Transverse colon (tissue), 4 donors: ENCODE measurements around the gene MYO15B. TPM values are rescaled to one million over a fixed set of nuclear protein-coding genes. Genes with fewer than 3 reads are reported as not detected.

Experiments used
- DNase-seq: peaks from one replicate; pipeline ENCODE4 v3.0.0-alpha.2; 2019
- H3K27ac ChIP-seq, 4 donors: fragments of 200-600 bp; sonication (generic); 2 replicates each; pipeline ENCODE4 v1.5.1; 2016 to 2018; ENCODE audit warnings: inconsistent platforms in 4 of 4
- H3K27me3 ChIP-seq: fragments of 200-600 bp; sonication (generic); 2 replicates; pipeline ENCODE4 v1.5.1; 2017; ENCODE audit warnings: inconsistent platforms
- H3K36me3 ChIP-seq, 4 donors: fragments of 200-600 bp; sonication (generic); 2 replicates each; pipeline ENCODE4 v1.5.1; 2017 to 2019; ENCODE audit warnings: inconsistent platforms in 4 of 4
- H3K4me1 ChIP-seq, 4 donors: fragments of 200-600 bp; sonication (generic); 2 replicates each; pipeline ENCODE4 v1.5.1; 2017 to 2020; ENCODE audit warnings: inconsistent platforms in 4 of 4
- H3K4me3 ChIP-seq, 4 donors: fragments of 200-600 bp; sonication (generic); 1 replicate in 1 of 4; 2 replicates in 3 of 4; pipeline versions ENCODE4 v1.5.1 to v1.6.1; 2017 to 2019; ENCODE audit warnings: inconsistent platforms in 4 of 4
- H3K9me3 ChIP-seq, 2 donors: fragments of 200-600 bp; sonication (generic); 2 replicates each; pipeline ENCODE4 v1.5.1; 2017 to 2019; ENCODE audit warnings: inconsistent platforms in 2 of 2
- EP300 ChIP-seq: sonication (generic); formaldehyde crosslinking; IDR thresholded peaks from one replicate; pipeline ENCODE4 v1.6.1; 2017; ENCODE audit warnings: antibody characterized with exemption, low read depth
- POLR2A ChIP-seq: fragments of 450-650 bp; IDR thresholded peaks from one replicate; pipeline ENCODE4 v1.6.1; 2016; ENCODE audit warnings: antibody characterized with exemption, mild to moderate bottlenecking, moderate library complexity
- POLR2AphosphoS5 ChIP-seq, 3 donors: sonication (generic); formaldehyde crosslinking; IDR thresholded peaks; one replicate each; pipeline ENCODE4 v1.6.1; 2016; ENCODE audit warnings: antibody characterized with exemption in 3 of 3
- WGBS, 2 donors: methylation state at CpG; one replicate each; pipeline ENCODE4 v1.1.5; 2018; ENCODE audit warnings: low coverage in 1 of 2; 5-methylcytosine and 5-hydroxymethylcytosine counted together
- in situ Hi-C, 4 donors: fragments of 200-750 bp; cut with MboI; loops; one replicate each; pipeline versions ENCODE4 v1.15.0 to v1.15.1; 2017; ENCODE audit warnings: low sequenced_read_pairs in 3 of 4, low pct_ligation_motif_present in 1 of 4, low pct_unique_long_range_greater_than_20kb in 1 of 4
- intact Hi-C: fragments of 100-400 bp; cut with DNase I; formaldehyde crosslinking; loops from one replicate; pipeline ENCODE4 v1.15.1; 2023; ENCODE audit warnings: low total_unique reads
- total RNA-seq, 4 donors: library from RNA; depleted of rRNA; stranded (reverse); fragments of >200 nt; gene quantifications; one replicate each; pipeline ENCODE4 v1.1.0, GENCODE V29; 2016
- TF ChIP-seq, protein P1 (sequence below), 5 experiments: fragments of 200-600 bp in 3 of 5; fragments of 450-650 bp in 2 of 5; sonication (generic) in 3 of 5; IDR thresholded peaks; 1 replicate in 2 of 5; 2 replicates in 3 of 5; pipeline ENCODE4 v1.5.1; 2016 to 2017; ENCODE audit warnings: antibody characterized with exemption in 5 of 5, inconsistent platforms in 3 of 5, mild to moderate bottlenecking in 2 of 5, moderate library complexity in 1 of 5

Gene MYO15B
- total RNA-seq, 4 donors from 2014 or later = 59.3 to 1,778 (median 829) TPM

DNA sequence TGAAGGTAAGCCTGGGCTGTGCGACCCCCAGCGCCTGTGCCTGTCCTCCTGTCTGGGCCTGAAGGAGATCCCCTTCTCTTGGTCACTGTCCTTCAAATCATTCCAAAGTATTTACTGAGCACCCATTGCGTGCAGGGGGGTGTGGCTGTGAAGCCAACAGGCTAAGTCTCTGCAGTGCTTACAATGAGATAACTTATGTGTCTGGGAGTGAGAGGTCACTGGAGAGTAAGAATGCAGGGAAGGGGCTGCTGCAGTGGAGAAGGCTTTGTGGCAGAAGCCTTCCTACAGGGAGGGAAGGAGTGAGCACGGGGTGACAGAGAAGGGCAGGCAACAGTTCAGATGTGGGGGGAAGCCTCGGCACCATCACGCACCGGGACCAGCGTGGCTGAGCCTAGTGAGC lies 34.5 kb downstream of the MYO15B start:
- H3K27me3 ChIP-seq = no peaks in the 10 kb centered on the region
- WGBS, 2 donors = 85% methylated on average over 8 of the region's 8 CpGs; no CpG with 5 or more reads in 1 of the 2 donors
- in situ Hi-C loops = no loop called here
- H3K4me3 ChIP-seq = no peak overlapping the region
- H3K4me1 ChIP-seq = peaks cover under 1 to 6% (median 5%) of the 10 kb centered on the region in 4 donors
- intact Hi-C loops = no loop called here
- TF ChIP-seq POLR2AphosphoS5 (IDR thresholded peaks at IDR 0.05) = no peak
- no peak for TF ChIP-seq EP300
- TF ChIP-seq, protein P1, sequence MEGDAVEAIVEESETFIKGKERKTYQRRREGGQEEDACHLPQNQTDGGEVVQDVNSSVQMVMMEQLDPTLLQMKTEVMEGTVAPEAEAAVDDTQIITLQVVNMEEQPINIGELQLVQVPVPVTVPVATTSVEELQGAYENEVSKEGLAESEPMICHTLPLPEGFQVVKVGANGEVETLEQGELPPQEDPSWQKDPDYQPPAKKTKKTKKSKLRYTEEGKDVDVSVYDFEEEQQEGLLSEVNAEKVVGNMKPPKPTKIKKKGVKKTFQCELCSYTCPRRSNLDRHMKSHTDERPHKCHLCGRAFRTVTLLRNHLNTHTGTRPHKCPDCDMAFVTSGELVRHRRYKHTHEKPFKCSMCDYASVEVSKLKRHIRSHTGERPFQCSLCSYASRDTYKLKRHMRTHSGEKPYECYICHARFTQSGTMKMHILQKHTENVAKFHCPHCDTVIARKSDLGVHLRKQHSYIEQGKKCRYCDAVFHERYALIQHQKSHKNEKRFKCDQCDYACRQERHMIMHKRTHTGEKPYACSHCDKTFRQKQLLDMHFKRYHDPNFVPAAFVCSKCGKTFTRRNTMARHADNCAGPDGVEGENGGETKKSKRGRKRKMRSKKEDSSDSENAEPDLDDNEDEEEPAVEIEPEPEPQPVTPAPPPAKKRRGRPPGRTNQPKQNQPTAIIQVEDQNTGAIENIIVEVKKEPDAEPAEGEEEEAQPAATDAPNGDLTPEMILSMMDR (IDR thresholded peaks at IDR 0.05) = no peak
- no peak for TF ChIP-seq POLR2A
- no peaks in the 10 kb centered on the region for H3K9me3 ChIP-seq
- H3K36me3 ChIP-seq = peaks cover 0 to 5% (median 2%) of the 10 kb centered on the region in 4 donors
- no peak overlapping the region for H3K27ac ChIP-seq
- DNase-seq = no peak

DNA sequence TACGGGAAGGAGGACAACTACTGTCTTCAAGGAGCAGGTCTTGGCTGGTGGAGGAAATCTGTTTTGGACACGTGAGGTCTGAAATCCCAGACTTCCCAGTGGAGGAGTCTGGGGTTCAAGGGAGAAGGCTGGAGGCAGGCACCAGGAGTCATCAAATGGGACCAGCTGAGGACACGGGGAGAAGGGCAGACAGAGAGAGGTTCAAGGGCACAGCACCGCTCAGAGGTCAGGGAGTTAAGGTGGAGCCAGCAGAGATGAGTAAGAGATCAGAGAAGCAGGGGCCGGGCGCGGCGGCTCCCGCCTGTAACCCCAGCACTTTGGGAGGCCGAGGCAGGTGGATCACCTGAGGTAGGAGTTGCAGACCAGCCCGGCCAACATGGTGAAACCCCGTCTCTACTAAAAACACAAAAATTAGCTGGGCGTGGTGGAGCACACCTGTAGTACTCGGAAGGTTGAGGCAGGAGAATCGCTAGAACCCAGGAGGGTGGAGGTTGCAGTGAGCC lies 35.2 kb downstream of the MYO15B start:
- H3K4me3 ChIP-seq = no peak overlapping the region
- no peak for TF ChIP-seq EP300
- TF ChIP-seq, protein P1 (IDR thresholded peaks at IDR 0.05) = no peak
- no peak for TF ChIP-seq POLR2A
- no peak for TF ChIP-seq POLR2AphosphoS5 (IDR thresholded peaks at IDR 0.05)
- no peaks in the 10 kb centered on the region for H3K9me3 ChIP-seq
- DNase-seq = no peak
- intact Hi-C loops = no loop called here
- H3K36me3 ChIP-seq = peaks cover 0 to 5% (median 2%) of the 10 kb centered on the region in 4 donors
- 86 to 93% methylated on average over 3 to 15 of the region's 15 CpGs for WGBS, 2 donors
- in situ Hi-C loops = no loop called here
- no peaks in the 10 kb centered on the region for H3K27me3 ChIP-seq
- no peak overlapping the region for H3K27ac ChIP-seq
- peaks cover 0 to 2% (median under 1%) of the 10 kb centered on the region in 4 donors for H3K4me1 ChIP-seq

DNA sequence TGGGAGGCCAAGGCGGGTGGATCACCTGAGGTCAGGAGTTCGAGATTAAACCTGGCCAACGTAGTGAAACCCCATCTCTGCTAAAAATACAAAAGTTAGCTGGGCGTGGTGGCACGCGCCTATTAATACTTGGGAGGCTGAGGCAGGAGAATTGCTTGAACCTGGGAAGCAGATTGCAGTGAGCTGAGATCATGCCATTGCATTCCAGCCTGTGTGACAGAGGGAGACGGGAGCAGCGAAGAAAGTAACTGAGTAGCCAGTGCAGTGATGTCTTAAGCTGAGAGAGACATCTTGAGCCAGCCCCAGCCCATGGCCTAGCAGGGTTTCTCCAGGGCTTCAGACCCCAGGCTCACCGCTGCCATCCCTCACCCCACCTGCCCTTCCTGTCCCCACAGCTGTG lies 35.8 kb downstream of the MYO15B start:
- Histone ChIP-seq H3K27ac (no peak overlapping the region), H3K9me3 (no peaks in the 10 kb centered on the region), H3K36me3 (peaks cover 0 to 5% (median 2%) of the 10 kb centered on the region in 4 donors), H3K27me3 (no peaks in the 10 kb centered on the region), H3K4me3 (no peak overlapping the region), H3K4me1 (no peaks in the 10 kb centered on the region)
- in situ Hi-C loops (no loop called here), intact Hi-C loops (no loop called here)
- no peak for TF ChIP-seq EP300
- TF ChIP-seq POLR2A = no peak
- TF ChIP-seq, protein P1 (IDR thresholded peaks at IDR 0.05) = no peak
- no peak for TF ChIP-seq POLR2AphosphoS5 (IDR thresholded peaks at IDR 0.05)
- WGBS, 2 donors = 88% methylated on average over 9 of the region's 9 CpGs; no CpG with 5 or more reads in 1 of the 2 donors
- DNase-seq = no peak

GRCh38 chr17:75624021-75624420 lies 36.4 kb downstream of the MYO15B start:
- no peak overlapping the region for H3K27ac ChIP-seq
- WGBS, 2 donors = 88% methylated on average over 12 of the region's 12 CpGs; no CpG with 5 or more reads in 1 of the 2 donors
- no peak for DNase-seq
- no peaks in the 10 kb centered on the region for H3K4me1 ChIP-seq
- intact Hi-C loops (no loop called here), in situ Hi-C loops (no loop called here)
- no peaks in the 10 kb centered on the region for H3K27me3 ChIP-seq
- H3K36me3 ChIP-seq = peaks cover 0 to 5% (median 2%) of the 10 kb centered on the region in 4 donors
- TF ChIP-seq, protein P1 (IDR thresholded peaks at IDR 0.05) = no peak
- TF ChIP-seq POLR2A (no peak), EP300 (no peak), POLR2AphosphoS5 (IDR thresholded peaks at IDR 0.05) (no peak)
- no peak overlapping the region for H3K4me3 ChIP-seq
- H3K9me3 ChIP-seq = no peaks in the 10 kb centered on the region
